Measurements from ENCODE around the gene NR2C2AP.

DNA sequence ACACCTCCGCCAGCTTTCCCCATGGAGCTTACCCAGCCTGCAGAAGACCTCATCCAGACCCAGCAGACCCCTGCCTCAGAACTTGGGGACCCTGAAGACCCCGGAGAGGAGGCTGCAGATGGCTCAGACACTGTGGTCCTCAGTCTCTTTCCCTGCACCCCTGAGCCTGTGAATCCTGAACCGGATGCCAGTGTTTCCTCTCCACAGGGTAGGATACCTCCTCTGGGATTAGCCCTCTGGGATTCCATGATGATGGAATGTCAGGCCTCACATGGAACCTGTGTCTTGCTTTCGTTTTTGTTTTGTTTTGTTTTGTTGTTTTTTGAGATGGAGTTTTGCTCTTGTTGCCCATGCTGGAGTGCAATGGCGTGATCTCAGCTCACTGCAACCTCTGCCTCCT lies 9.3 kb downstream of the NR2C2AP start:
- TF ChIP-seq, protein P1, sequence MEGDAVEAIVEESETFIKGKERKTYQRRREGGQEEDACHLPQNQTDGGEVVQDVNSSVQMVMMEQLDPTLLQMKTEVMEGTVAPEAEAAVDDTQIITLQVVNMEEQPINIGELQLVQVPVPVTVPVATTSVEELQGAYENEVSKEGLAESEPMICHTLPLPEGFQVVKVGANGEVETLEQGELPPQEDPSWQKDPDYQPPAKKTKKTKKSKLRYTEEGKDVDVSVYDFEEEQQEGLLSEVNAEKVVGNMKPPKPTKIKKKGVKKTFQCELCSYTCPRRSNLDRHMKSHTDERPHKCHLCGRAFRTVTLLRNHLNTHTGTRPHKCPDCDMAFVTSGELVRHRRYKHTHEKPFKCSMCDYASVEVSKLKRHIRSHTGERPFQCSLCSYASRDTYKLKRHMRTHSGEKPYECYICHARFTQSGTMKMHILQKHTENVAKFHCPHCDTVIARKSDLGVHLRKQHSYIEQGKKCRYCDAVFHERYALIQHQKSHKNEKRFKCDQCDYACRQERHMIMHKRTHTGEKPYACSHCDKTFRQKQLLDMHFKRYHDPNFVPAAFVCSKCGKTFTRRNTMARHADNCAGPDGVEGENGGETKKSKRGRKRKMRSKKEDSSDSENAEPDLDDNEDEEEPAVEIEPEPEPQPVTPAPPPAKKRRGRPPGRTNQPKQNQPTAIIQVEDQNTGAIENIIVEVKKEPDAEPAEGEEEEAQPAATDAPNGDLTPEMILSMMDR (IDR thresholded peaks at IDR 0.05) = no peak
- no peak for TF ChIP-seq ZFX (IDR thresholded peaks at IDR 0.05; ENCODE audit: borderline replicate concordance)
